KMS-11 (cell line): ENCODE data around the gene GCH1.

Source experiments
- H2AFZ ChIP-seq: fragments of 200-600 bp; sonication (generic); 2 replicates; pipeline ENCODE4 v1.6.1; 2016; ENCODE audit warnings: antibody characterized with exemption, mixed run types, low read depth
- H3K27ac ChIP-seq: fragments of 200-600 bp; sonication (generic); 2 replicates; pipeline ENCODE4 v1.6.1; 2016; ENCODE audit warnings: mild to moderate bottlenecking, mixed run types
- H3K27me3 ChIP-seq: fragments of 200-600 bp; sonication (generic); 2 replicates; pipeline ENCODE4 v1.6.1; 2017; ENCODE audit warnings: mild to moderate bottlenecking, low read depth, mixed run types, moderate library complexity; ENCODE audit not compliant: insufficient read depth
- H3K36me3 ChIP-seq: fragments of 200-600 bp; sonication (generic); 2 replicates; pipeline ENCODE4 v1.6.1; 2017; ENCODE audit warnings: mild to moderate bottlenecking, mixed run types; ENCODE audit not compliant: insufficient read depth
- H3K4me1 ChIP-seq: fragments of 200-600 bp; sonication (generic); 2 replicates; pipeline ENCODE4 v1.6.1; 2016; ENCODE audit warnings: mild to moderate bottlenecking, low read depth, mixed run types; ENCODE audit not compliant: poor library complexity, severe bottlenecking
- H3K4me2 ChIP-seq: fragments of 200-600 bp; sonication (generic); 2 replicates; pipeline ENCODE4 v1.7.0; 2016; ENCODE audit warnings: mild to moderate bottlenecking, mixed run types
- H3K4me3 ChIP-seq: fragments of 200-600 bp; sonication (generic); IDR thresholded peaks from 2 replicates; pipeline ENCODE4 v1.6.1; 2017; ENCODE audit warnings: low read depth, low read length, mixed read lengths; ENCODE audit not compliant: insufficient read depth
- H3K79me2 ChIP-seq: fragments of 200-600 bp; sonication (generic); 2 replicates; pipeline ENCODE4 v1.6.1; 2016; ENCODE audit warnings: low read depth, mixed run types; ENCODE audit not compliant: insufficient read depth
- H3K9ac ChIP-seq: fragments of 200-600 bp; sonication (generic); 2 replicates; pipeline ENCODE4 v1.6.1; 2016; ENCODE audit warnings: mild to moderate bottlenecking, mixed run types
- H4K20me1 ChIP-seq: fragments of 200-600 bp; sonication (generic); 2 replicates; pipeline ENCODE4 v1.6.1; 2016; ENCODE audit warnings: mild to moderate bottlenecking, mixed run types; ENCODE audit not compliant: insufficient read depth
- TF ChIP-seq, protein P1 (sequence below): fragments of 200-600 bp; sonication (generic); conservative IDR thresholded peaks from 2 replicates; pipeline ENCODE4 v1.6.1; 2017; ENCODE audit warnings: low read depth, mild to moderate bottlenecking, antibody characterized with exemption, low read length, moderate library complexity, mixed read lengths

GCH1 gene

DNA sequence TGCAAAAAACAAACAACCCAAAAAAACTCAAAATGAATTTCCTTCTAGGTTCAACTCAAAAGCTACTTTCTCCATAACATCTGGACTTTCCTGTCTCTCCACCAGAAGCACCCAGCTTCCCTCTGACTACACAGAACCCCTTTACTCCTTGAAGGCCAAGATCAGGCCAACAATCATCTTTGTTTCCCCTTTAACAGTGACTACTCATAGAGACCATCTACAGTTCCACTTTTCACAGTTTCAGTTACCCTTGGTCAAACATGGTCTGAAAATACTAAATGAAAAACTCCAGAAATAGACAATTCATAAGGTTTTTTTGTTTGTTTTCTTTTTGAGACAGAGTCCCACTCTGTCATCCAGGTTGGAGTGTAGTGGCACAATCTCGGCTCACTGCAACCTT is 11.8 kb downstream of the GCH1 start:
- Histone ChIP-seq H3K79me2 (no peaks in the 10 kb centered on the region), H4K20me1 (no peaks in the 10 kb centered on the region), H3K27me3 (no peaks in the 10 kb centered on the region), H3K36me3 (no peaks in the 10 kb centered on the region), H2AFZ (no peak overlapping the region), H3K27ac (no peak overlapping the region), H3K4me1 (peaks cover 16% of the 10 kb centered on the region), H3K9ac (no peak overlapping the region), H3K4me3 (no peak overlapping the region), H3K4me2 (no peak overlapping the region)
- TF ChIP-seq, protein P1, sequence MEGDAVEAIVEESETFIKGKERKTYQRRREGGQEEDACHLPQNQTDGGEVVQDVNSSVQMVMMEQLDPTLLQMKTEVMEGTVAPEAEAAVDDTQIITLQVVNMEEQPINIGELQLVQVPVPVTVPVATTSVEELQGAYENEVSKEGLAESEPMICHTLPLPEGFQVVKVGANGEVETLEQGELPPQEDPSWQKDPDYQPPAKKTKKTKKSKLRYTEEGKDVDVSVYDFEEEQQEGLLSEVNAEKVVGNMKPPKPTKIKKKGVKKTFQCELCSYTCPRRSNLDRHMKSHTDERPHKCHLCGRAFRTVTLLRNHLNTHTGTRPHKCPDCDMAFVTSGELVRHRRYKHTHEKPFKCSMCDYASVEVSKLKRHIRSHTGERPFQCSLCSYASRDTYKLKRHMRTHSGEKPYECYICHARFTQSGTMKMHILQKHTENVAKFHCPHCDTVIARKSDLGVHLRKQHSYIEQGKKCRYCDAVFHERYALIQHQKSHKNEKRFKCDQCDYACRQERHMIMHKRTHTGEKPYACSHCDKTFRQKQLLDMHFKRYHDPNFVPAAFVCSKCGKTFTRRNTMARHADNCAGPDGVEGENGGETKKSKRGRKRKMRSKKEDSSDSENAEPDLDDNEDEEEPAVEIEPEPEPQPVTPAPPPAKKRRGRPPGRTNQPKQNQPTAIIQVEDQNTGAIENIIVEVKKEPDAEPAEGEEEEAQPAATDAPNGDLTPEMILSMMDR, result no peak

DNA sequence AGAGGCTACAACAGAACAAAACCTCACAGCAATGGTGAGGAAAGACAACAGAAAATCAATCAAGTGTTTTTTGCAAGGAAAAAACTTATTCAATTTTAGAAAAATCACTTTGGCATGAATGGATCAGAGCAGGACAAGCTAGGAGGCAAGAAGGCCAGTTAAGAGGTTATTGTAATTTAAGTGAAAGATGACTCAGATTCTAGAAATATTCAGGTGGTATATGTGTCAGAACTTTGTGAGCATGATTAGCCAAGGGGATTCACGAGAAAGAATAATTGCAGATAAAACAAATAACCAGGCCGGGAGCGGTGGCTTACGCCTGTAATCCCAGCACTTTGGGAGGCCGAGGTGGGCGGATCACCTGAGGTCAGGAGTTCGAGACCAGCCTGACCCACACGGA is 12.7 kb downstream of the GCH1 start:
- Histone ChIP-seq H3K79me2 (no peaks in the 10 kb centered on the region), H3K27ac (no peak overlapping the region), H2AFZ (no peak overlapping the region), H3K4me2 (no peak overlapping the region), H3K4me3 (no peak overlapping the region), H3K9ac (no peak overlapping the region), H3K27me3 (no peaks in the 10 kb centered on the region), H4K20me1 (no peaks in the 10 kb centered on the region), H3K36me3 (no peaks in the 10 kb centered on the region), H3K4me1 (peaks cover 16% of the 10 kb centered on the region)
- TF ChIP-seq, protein P1, result no peak

DNA sequence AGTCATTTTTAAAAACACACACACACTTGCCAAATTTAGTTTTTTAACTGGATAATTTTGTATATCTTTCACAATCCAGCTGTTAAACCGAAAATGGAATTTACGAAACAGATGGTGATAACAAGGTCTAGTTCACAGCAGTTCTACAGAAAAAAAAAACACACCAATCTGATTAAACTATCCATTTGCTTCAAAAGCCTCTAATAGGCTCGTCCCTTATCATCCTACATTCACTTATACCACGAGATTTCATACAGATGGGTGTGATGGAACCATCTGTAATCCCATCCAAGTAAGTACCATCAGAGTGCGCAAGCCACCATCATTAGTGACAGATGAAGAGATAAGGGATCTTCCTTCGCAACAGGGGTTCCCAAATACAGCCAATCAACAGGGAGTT is 20.1 kb downstream of the GCH1 start:
- no peak overlapping the region for H3K9ac ChIP-seq

DNA sequence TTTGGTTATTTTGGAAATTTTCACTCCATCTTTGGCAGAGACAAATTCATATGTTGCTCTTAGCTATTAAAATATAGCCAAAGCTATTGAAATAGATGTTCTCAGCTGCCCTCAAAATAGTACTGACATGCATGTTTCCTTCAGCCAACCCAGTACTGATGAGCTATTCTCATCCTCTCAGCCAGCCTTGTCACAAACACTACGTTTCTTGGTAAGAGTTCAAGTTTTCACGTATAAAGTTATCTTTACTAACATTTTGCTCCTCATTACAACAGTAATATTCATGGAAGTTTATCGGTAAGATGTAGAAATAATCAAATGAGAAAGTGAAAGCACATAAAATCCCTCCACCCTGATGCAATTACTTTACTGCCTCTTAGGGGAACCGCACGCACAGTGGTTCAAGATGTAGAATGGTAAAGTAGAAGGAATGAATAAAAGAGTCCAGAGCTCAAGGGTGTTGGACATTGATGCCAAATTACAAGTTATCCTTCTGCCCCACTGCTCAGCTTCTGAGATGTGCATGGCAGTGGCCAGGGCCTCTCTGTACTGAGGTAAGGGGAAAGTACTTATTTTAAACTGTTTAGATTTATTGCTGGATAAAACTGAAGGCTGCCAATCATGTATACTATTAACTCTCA is 20.7 kb downstream of the GCH1 start:
- TF ChIP-seq, protein P1, result no peak
- H4K20me1 ChIP-seq, result no peaks in the 10 kb centered on the region
- no peaks in the 10 kb centered on the region for H3K27me3 ChIP-seq
- H3K4me2 ChIP-seq, result peak overlapping the region; percentile 28
- H2AFZ ChIP-seq, result peak overlapping the region; percentile 53; the same call in 1 of the 2 replicates
- H3K79me2 ChIP-seq, result no peaks in the 10 kb centered on the region
- no peaks in the 10 kb centered on the region for H3K4me1 ChIP-seq
- no peaks in the 10 kb centered on the region for H3K36me3 ChIP-seq
- no peak overlapping the region for H3K4me3 ChIP-seq
- H3K9ac ChIP-seq, result peak overlapping the region; percentile 26; the same call in 1 of the 2 replicates
- H3K27ac ChIP-seq, result peak overlapping the region; percentile 38

More for the DNA sequence above, 20.1 kb downstream of the GCH1 start:
- Histone ChIP-seq H3K36me3 (no peaks in the 10 kb centered on the region), H4K20me1 (no peaks in the 10 kb centered on the region), H3K4me1 (no peaks in the 10 kb centered on the region), H3K4me3 (no peak overlapping the region), H3K27ac (no peak overlapping the region), H3K27me3 (no peaks in the 10 kb centered on the region), H3K79me2 (no peaks in the 10 kb centered on the region), H2AFZ (no peak overlapping the region), H3K4me2 (peak overlapping the region; percentile 28; the same call in 1 of the 2 replicates)
- TF ChIP-seq, protein P1, result no peak
